Upper lobe of left lung (tissue), 4 donors: Measurements from ENCODE around the gene HIGD1A.

Experiments used
- EP300 ChIP-seq, 4 donors: sonication (generic); formaldehyde crosslinking; IDR thresholded peaks; one replicate each; pipeline ENCODE4 v1.5.1; 2017; ENCODE audit warnings: antibody characterized with exemption in 4 of 4, control low read depth in 2 of 4
- POLR2A ChIP-seq, 4 donors: fragments of 450-650 bp; IDR thresholded peaks; one replicate each; pipeline ENCODE4 v1.5.1; 2016 to 2017; ENCODE audit warnings: antibody characterized with exemption in 4 of 4, mild to moderate bottlenecking in 2 of 4
- POLR2AphosphoS5 ChIP-seq, 2 donors: sonication (generic); formaldehyde crosslinking; IDR thresholded peaks; one replicate each; pipeline ENCODE4 v1.5.1; 2017; ENCODE audit warnings: antibody characterized with exemption in 2 of 2
- TF ChIP-seq, protein P1 (sequence below), 6 experiments: fragments of 450-650 bp in 4 of 6; fragments of 200-600 bp in 2 of 6; sonication (generic) in 2 of 6; IDR thresholded peaks; one replicate each; pipeline ENCODE4 v1.5.1; 2016 to 2019; ENCODE audit warnings: antibody characterized with exemption in 6 of 6

DNA sequence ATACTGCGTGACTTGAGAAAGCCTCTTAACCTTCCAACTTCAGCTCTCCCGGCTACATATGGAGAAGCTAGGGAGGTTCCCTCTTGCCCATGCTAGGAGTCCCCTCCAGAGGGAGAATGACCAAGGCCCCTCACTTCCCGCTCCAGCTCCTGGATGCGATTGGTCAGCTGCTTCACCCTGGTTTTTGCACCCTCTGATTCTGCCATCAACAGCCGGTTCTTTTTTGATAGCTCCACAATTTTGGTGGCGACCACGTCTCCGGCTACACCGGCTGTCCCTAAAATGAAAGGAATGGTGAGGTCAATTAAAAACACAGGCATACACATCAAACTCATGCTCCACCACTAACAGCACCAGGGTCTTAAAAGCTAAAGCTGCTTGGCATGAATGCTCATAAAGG is 51.8 kb downstream of the HIGD1A start:
- TF ChIP-seq POLR2AphosphoS5 (IDR thresholded peaks at IDR 0.05) (no peak), POLR2A (IDR thresholded peaks at IDR 0.05) (no peak), EP300 (IDR thresholded peaks at IDR 0.05) (no peak)
- TF ChIP-seq, protein P1, sequence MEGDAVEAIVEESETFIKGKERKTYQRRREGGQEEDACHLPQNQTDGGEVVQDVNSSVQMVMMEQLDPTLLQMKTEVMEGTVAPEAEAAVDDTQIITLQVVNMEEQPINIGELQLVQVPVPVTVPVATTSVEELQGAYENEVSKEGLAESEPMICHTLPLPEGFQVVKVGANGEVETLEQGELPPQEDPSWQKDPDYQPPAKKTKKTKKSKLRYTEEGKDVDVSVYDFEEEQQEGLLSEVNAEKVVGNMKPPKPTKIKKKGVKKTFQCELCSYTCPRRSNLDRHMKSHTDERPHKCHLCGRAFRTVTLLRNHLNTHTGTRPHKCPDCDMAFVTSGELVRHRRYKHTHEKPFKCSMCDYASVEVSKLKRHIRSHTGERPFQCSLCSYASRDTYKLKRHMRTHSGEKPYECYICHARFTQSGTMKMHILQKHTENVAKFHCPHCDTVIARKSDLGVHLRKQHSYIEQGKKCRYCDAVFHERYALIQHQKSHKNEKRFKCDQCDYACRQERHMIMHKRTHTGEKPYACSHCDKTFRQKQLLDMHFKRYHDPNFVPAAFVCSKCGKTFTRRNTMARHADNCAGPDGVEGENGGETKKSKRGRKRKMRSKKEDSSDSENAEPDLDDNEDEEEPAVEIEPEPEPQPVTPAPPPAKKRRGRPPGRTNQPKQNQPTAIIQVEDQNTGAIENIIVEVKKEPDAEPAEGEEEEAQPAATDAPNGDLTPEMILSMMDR (IDR thresholded peaks at IDR 0.05) = no peak
